ENCODE data around the gene ETV3. TPM values are rescaled to one million over a fixed set of nuclear protein-coding genes. Genes with fewer than 3 reads are reported as not detected.
"Not testable (repeated sequence)": the region's sequence is repeated elsewhere in the genome, so short reads cannot be mapped to it uniquely, and the experiment has no call there.

Gene ETV3
- polyA plus RNA-seq, 1 donor: 13.7 TPM

GRCh38 chr1:157112186-157112867 is 25.9 kb downstream of the ETV3 start:
- DNase-seq (ENCODE audit: low read depth): no peak

DNA sequence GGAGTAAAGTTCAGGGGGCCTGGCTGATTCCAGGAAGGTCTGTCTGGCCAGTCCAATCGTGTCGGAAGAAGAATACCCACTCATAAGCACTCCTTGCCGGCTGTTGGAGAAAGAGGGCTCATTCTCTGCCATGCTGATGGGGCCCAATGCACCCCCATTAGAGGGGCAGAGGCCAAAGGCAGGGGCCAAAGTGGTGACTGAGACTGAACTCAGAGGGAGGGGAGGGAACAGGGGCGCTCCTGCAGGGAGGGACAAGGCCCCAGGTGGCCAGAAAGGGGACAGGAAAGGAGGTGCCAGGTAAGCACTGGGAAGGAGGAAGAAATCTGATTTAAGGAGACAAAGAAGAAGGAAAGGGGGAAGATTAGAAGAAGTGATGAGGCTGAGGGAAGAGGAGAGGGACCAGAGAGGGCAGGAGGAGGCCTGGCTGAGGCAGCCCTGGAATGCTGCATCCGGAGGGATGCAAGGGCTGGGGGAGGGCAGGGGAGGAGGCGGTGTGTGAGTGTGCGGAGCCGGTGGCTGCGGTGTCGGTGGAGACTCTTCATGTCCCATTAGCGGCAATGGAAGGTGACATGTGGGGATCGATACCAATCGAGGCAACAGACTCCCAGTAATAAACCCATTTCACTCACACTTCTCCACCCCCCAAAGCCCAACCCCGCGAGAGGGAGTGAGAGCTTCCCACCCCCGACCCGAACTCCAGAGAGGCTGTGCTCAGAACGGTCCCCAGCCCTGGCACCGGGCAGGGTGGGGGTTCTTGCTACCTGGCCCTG is 26.6 kb downstream of the ETV3 start:
- DNase-seq (ENCODE audit: low read depth): no peak

- DNase-seq (ENCODE audit: low read depth): no peak
Observed at GRCh38 chr1:157110686-157111085, 27.5 kb downstream of the ETV3 start.

DNA sequence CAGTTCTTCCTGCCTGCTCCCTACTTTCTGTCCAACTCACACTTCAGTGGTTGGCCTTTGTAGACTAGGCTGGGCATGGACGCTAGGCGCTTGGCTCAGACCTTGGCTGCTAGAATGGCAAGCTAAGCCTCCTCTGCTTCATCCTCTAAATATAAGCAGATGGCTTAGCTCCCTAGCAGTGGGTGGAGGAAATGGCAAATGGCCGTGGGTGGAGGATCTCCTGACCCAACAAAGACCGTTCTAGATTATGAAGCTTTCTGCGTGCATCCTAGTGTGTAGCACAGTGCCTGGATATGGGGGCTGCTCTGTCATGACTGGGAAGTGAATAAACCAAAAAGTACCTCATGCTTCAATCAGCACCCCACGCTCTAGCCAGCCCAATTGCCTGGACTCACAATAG is 28.2 kb downstream of the ETV3 start:
- no peak for DNase-seq (ENCODE audit: low read depth)

DNA sequence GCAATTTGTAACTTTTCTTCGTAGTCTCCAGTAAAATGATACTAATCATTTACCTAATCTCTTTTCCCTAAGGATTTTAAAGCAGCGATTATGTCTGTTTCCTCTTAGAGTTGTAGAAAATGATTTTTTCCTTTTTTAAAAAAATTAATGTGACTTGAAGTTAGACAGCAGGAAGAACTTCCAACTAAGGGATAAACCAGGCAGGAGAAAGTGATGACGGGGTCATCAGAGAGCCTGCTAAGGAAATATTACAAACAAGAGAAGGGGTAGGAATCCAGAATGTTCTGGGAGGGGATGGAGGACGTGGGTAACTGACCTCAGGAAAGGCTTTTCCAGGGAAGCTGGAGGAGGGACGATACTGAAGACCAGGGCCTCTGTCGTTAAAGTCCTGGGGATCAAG is 29.7 kb downstream of the ETV3 start:
- no peak for DNase-seq (ENCODE audit: low read depth)

- DNase-seq (ENCODE audit: low read depth): no peak
Observed at GRCh38 chr1:157107702-157108101, 30.5 kb downstream of the ETV3 start.

GRCh38 chr1:157106813-157107189 is 31.4 kb downstream of the ETV3 start:
- DNase-seq (ENCODE audit: low read depth): no peak

DNA sequence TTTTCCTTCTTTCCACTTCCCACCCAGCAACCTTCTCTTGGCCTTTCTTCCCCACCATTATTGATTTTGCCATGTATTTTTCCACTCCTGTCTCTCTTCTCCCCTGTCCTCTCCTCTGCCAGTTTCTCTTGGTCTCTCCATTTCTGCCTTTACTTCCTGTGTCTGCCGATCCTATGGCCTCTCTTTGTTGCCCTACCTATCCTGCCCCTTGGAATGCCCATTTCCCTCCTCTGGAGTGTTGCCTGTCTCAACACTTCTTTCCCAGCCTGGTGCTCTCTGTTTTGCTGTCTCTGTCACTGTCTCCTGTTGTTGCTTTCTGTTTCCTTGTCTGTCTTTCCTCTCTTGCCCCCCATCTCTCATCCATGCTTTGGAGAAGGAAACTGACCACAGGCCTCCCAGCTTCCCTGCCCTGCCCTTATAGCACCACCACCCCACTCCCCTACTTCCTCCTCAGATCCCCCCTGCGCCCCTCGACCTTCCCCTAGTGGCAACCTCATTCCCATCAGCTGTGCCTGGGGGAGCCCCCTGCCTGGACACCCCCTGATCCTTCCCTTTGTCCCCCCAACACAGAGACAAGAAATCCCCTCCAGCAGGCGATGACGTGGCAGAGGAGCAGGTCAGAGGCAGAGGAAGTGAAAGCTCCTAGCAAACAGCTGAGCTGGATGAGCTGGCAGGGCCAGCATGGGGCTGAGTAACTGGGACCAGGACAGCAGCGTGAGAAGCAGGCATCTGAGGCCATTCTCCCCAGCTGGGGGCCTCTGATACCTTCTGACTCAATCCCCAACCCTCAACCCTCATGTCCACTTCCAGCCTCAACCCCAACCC is 32.0 kb downstream of the ETV3 start:
- DNase-seq (ENCODE audit: low read depth): no peak

GRCh38 chr1:157105298-157105987 is 32.8 kb downstream of the ETV3 start:
- DNase-seq (ENCODE audit: low read depth): no peak

DNA sequence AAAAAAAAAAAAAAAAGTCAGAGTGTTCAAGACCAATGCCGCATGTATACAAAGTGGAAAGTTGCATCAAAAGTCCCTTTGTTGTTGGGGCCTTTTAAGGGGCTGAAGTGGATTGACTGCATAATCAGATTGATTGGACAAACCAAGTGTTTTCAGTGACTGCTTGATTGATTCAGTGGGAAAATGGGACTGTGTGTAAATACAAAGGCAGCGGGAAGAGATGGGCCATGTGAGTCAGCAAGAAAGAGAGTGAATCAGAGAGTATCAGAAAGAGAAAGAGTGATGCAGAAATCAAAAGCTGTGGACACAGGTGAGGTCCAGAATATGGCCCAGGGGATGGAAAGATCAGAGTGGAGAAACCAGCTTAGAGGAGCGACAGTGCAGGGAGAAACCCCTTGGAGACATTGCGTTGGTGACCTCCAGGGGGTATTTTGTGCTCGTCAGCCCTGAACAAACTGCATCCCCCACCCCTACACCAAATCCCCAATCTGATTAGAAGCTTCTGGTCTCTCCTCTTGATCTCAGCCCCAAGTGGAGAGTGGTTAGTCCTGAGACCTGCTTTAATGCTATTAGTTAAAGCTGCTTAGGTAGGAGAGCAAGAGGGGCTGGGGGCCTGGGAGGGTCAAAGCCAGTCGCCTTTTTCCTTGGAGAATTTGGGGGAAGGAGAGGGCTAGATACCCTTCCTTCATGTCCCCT is 33.4 kb downstream of the ETV3 start:
- no peak for DNase-seq (ENCODE audit: low read depth)

DNA sequence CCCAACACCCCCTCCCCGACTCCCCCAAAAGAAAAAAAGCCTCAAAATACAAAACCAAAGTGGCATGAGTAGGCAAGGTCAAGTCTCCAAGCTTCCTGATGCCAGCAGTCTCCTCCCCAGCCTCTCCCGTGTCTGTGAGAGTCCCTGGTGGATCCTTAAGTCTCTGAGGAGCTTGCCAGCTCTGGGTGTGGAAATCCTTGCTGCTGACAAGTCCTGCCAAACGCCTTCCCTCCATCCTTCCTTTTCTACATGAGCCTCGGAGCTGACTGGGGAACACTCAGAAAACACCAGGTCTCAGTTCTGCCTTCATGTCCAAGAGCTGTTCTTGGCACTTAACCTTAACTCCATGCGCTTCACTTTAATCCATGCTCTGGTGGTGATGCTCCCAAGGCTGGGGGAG is 34.9 kb downstream of the ETV3 start:
- DNase-seq (ENCODE audit: low read depth): no peak

DNA sequence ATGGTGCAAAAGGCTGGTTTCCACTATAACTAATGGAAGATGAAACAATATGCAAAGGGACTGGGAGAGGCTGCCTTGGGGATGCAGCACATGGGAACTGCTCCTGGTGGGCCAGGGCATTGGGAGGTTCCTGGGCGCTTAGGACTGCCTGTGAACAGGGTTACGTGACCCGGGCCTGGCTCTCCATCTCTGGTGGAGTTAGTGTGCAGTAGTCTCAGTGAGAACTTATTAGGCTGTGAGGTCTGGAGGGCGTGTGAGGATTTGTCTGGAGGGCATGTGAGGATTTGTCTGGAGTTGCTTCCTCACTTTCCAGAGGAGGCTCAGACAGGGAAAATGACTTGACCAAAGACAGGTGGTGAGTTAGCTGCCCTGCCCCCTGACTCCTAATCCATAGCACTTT is 37.0 kb downstream of the ETV3 start:
- DNase-seq (ENCODE audit: low read depth): no peak

GRCh38 chr1:157099633-157100009 is 38.6 kb downstream of the ETV3 start, which contains the start of gene ETV3L:
ETV3L (minus strand) TSS chr1:157099808; CDS start chr1:157099523, 285 bp downstream.
- DNase-seq (ENCODE audit: low read depth): no peak

DNA sequence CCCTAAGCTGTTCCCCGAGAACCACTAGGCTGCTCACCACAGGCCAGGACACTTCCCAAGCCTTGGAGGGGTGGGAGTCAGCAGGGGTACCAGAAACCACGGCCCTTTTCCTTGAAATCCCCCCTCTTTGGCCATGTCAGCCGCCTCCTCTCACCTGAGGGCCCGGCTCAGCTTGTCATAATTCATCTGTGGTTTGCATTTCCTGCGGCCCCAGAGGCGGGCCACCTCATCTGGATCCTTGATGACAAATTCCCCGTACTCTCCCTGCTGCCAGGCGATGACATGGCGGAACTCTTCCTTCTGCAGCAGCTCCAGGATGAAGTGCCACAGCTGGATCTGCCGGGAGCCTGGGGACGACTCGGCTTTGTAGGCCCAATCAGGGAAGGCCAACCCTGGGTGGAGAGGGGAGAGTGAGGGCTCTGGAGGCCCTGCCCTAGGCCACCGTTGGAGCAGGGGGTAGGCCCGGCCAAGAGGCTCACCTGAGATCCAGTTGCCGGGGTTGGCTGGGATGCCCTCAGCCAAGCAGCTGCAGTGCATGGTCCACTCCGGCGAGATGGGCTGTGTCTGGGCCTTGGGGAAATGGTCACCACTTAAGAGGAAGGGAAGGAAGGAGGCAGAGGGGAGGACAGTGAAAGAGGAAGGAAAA is 39.1 kb downstream of the ETV3 start:
- DNase-seq (ENCODE audit: low read depth): not testable (repeated sequence)

- no peak for DNase-seq (ENCODE audit: low read depth)
Observed at GRCh38 chr1:157098519-157098918, 39.7 kb downstream of the ETV3 start.

GRCh38 chr1:157097692-157098091 is 40.5 kb downstream of the ETV3 start:
- DNase-seq (ENCODE audit: low read depth): no peak

- DNase-seq (ENCODE audit: low read depth): no peak
Observed at GRCh38 chr1:157096881-157097280, 41.3 kb downstream of the ETV3 start.

DNA sequence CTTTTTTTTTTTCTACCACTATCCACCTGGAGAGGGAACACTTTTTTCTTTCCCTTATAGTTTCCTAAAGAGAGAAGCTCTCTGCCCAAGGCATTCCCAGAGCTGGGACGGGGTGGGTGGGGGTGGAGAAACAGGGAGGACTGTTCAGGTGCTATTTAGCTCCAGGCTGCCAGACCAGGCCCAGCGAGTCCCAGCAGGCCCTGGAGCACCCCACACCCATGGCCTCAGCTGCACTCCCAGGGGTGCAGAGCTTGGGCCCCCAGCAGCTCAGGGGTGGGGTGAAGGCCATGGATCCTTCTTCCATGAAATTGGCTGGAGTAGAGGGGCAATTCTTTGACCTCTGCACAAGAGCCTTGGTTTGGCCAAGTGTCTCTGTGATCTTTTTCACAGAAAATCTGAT is 42.6 kb downstream of the ETV3 start:
- DNase-seq (ENCODE audit: low read depth): no peak

DNA sequence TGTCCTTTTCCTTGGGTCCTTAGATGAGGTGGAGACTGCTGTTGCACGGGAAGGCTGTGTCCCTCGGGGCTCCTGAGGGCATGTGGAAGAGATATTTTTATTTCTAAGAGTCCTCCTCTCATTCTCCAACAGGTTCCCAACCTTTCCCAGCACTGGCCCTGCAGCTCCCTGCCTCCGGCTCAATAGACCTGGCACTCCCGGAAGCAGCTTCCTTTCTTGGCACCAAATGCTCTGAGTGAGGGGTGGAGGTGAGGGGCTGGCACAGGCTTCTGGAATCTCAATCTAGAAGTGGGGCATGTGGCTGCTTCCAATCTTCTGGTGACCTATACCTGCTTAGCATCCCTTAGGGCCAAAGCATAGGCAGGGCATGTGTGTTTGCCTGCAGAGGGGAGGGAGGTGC is 43.1 kb downstream of the ETV3 start:
- DNase-seq (ENCODE audit: low read depth): no peak

DNA sequence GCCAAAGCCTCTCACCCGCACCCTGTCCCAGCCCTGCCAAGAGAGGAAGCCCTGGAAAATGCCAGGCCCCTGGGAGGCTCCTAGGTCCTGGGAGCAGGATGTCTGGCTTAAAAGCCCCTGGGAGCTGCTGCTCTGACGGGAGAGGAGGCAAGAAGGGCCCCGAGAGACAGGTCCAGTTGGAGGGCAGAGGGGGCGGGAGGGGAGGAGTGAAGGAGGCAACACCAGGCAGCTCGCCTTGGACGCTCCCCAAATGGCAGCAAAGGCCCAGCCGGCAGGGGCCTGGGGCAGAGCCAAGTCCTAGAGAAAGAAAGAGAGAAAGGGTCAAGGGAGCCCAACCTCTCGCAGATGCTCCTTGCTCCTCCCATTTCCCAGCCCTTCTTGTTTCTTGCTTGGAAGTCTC is 45.4 kb downstream of the ETV3 start:
- DNase-seq (ENCODE audit: low read depth): no peak

Data from forelimb muscle (tissue), 1 donor.